NCI-H128 (cell line): ENCODE results near the gene GOLGA8T.
"Not testable (repeated sequence)": the region's sequence is repeated elsewhere in the genome, so short reads cannot be mapped to it uniquely, and the experiment has no call there.

Experiments used
- DNase-seq: peaks from one replicate; lab custom pipeline; 2025; ENCODE audit not compliant: unreplicated experiment; lab: John Stamatoyannopoulos, UW

The GOLGA8T gene, protein sequence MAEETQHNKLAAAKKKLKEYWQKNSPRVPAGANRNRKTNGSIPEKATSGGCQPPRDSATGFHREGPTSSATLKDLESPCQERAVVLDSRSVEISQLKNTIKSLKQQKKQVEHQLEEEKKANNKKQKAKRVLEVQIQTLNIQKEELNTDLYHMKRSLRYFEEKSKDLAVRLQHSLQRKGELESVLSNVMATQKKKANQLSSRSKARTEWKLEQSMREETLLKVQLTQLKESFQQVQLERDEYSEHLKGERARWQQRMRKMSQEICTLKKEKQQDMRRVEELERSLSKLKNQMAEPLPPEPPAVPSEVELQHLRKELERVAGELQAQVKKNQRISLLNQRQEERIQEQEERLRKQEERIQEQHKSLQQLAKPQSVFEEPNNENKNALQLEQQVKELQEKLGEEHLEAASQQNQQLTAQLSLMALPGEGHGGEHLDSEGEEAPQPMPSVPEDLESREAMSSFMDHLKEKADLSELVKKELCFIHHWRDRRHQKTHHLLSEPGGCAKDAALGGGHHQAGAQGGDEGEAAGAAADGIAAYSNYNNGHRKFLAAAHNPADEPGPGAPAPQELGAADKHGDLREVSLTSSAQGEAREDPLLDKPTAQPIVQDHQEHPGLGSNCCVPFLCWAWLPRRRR

DNA sequence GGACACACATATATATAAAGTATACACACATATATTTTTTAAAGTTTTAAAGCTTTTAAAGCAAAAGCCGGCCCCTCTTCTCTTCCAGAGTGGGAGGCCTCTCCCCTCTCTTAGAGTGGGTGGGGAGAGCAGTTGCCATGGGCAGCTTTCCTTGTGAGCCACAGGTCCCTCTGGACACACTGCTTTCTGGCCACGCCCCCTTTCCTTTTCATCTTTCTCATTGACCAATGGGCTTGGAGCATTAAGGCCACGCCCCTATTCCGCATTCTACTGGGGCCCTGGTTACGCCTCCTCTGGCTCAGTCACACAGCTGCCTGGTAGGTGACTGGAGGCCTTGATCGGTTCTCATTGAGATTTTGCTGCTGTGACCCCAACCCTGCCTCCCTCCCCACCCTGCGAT is at the start of gene GOLGA8T:
GOLGA8T (plus strand) TSS at position 301 of the 400 bp plus-strand sequence; CDS start at position 399, 98 bp downstream.
- DNase-seq, result not testable (repeated sequence)

DNA sequence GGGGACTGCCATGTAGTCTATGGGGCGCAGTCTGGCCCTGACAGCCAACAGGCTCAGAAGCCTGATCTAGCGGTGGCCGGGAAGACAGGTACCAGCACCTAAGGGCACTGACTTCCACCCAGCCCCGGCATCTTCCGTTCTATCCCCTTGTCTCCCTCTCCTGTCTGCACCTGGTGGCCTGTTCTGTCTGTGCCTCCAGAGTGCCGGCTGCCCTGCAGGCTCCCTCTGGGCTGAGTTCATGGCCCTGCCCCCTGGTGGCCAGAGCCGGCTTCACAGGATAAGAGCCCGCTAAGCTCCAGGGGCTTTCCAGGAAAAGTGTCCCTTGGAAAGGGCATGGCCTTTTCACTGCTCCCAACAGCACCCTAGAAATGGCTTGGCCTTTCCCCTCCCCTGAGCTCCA is 37.0 kb upstream of the GOLGA8T start:
- DNase-seq, result not testable (repeated sequence)

DNA sequence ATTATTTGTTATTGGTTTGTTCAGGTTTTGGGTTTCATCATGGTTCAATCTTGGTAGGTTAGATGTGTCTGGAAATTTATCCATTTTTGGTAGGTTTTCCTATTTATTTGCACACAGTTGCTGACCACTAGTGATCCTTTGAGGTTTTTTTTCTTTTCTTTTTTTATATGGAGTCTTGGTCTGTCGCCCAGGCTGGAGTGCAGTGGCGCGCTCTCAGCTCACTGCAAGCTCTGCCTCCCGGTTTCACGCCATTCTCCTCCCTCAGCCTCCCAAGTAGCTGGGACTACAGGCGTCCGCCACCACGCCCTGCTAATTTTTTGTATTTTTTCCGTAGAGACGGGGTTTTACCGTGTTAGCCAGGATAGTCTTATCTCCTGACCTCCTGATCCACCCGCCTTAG is 32.0 kb upstream of the GOLGA8T start:
- not testable (repeated sequence) for DNase-seq

DNA sequence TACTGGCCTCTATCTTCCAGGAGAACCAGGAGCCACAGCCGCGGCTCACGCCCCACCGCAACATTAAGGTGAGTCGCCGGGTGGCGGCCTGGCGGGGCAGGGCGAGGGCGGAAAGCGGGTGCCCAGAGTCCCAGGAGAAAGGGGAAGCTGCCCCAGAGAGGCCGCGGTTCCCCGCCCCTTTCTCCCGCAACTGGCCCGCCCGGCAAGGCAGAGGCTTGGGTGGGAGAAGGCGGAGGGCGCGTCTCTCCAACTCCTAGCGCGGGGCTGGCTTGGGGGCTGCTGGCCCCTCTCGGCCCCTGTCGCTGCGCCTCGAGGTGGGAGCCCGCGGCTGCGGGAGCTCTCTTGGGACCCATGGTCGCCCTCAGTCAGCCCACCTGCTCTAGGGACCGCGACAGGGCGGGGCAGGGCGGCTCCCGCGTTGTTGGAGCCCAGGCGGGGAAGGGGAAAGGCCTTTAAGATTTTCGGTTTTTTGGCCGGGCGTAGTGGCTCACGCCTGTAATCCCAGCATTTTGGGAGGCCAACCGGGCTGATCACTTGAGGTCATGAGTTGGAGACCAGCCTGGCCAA is 30.8 kb upstream of the GOLGA8T start:
- not testable (repeated sequence) for DNase-seq

DNA sequence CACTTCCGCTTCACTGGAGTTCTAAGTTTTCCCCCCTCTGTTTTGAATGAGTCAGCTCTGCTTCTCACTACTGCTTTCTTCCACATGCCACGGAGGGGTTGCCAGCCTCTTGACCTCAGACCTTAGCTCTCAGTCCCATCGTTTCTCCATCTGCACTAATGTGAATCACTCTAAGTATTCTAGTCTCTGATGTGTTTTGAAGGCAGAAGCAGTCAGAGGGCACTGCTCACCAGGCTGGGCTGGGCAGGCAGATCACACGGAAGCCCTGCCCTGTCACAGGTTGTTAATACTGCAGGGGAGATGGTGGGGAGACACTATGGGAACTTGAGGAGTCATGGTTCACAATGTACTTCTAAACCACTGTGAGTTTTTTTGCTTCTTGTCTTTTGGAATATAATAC is 24.3 kb upstream of the GOLGA8T start:
- not testable (repeated sequence) for DNase-seq

DNA sequence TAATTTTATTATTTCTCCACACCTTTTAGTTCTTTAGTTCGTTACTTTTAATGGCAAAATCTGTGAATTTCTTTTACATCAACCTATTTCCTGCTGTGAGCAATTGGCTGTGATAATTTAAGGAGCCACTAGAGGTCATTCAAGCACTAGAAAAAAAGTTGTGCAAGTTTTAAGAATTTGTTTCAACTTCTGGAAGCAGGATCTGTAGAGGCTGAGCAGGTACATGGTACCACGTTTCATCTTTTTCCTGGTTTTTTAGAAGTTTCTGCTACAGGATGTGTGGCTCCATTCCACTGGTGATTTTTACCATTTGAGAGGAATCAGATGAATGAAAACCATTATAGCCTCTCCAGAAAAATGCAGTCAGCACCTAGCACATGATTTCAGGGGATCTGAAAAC is 4.8 kb upstream of the GOLGA8T start:
- not testable (repeated sequence) for DNase-seq

DNA sequence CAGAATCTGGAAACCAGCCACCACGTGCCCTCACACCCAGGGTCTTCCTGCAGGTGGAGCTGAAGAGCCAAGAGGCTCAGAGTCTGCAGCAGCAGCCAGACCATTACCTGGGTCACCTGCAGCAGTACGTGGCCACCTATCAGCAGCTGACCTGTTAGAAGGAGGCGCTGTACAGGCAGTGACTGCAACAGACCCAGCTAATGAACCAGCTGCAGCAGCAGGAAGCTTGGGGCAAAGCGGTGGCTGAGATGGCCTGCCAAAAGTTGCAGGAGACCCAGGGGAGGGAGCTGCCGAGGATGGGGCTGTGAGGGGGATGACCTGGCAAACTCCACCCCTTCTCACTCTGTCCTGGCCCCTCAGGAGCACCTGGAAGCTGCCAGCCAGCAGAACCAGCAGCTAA is 8.4 kb downstream of the GOLGA8T start:
- not testable (repeated sequence) for DNase-seq

DNA sequence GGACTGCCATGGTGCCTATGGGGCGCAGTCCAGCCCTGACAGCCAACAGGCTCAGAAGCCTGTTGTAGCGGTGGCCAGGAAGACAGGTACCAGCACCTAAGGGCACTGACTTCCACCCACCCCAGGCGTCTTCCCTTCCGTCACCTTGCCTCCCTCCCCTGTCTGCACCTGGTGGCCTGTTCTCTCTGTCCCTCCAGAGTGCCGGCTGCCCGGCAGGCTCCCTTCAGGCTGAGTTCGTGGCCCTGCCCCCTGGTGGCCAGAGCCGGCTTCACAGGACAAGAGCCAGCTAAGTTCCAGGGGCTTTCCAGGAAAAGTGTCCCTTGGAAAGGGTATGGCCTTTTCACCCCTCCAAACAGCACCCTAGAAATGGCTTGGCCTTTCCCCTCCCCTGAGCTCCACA is 15.0 kb downstream of the GOLGA8T start:
- not testable (repeated sequence) for DNase-seq

DNA sequence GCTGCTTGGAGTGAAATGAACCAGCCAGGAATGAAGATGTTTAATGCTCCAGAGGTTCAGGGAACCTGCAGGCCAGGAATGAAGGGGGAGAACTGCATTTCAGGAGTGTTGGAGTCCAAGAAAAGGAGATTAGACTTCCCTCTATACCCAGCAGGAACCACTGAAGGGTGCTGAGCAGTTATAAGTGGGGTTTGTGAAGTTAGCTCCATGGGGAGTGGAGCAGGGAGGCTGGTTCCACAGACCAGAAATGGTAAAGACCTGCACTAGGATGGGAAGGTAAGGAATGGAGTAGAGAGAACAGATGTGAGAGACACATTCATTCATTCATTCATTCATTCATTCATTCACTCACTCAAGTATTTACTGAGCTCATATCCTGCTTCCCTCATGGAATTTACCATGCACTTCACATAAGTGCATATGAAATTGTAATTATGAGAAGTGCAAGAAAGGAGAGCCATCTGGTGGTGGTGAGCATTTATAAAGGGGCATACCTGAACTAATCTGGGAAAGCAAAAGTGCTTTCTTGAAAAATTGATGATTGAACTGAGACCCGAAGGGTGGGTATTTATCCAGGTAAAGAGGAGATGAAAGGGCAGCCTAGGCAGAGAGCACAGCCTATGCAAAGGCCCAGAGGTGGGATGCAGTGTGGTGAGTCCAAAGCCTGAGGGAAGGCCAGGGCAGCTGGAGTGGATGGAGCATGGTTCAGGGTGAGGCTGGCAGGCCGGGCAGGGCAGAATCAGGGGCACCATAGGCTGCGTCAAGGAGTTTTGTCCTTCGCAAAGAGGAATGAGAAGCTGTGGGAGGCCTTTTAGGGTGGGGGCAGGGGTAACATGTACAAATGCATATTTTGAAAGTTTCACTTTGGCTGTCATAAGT is 27.9 kb downstream of the GOLGA8T start:
- DNase-seq, result not testable (repeated sequence)

DNA sequence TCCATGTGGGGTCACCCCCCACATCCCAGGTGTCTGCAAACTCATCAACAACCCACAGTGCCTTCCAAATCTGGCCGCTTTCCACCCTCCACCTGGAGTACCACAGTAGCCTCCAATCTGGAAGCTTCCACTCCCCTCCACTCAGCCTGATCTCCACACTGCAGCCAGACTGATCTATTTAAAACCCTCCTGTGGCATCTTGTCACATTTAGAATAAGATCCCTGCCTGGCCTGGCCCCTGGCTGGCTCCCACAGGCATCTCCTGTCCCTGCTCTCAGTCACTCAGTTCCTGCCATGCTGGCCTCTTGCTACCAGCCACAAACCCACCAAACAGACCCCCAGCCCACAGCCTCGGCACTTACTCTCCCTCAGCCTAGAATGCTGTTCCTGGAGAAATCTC is 28.9 kb downstream of the GOLGA8T start:
- DNase-seq, result not testable (repeated sequence)

DNA sequence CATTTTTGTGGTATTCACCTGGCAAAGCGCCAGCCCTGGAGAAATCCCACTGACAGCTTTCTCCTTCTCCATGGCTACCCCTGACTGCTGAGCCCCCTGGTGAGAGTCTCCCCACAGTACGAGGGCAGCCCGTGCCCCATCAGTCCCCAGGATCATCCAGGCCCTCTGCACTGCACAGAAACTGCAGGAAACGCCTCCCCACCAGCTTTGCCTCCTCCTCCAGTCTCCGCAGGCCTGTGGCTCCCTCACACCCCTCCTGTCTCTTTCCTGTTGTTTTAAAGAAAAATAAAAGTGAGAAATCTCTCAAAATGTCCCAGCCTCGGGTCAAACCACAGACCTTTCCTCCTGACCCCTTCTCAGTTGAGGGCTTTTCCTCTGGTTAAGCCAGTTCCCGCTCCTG is 29.4 kb downstream of the GOLGA8T start:
- not testable (repeated sequence) for DNase-seq

DNA sequence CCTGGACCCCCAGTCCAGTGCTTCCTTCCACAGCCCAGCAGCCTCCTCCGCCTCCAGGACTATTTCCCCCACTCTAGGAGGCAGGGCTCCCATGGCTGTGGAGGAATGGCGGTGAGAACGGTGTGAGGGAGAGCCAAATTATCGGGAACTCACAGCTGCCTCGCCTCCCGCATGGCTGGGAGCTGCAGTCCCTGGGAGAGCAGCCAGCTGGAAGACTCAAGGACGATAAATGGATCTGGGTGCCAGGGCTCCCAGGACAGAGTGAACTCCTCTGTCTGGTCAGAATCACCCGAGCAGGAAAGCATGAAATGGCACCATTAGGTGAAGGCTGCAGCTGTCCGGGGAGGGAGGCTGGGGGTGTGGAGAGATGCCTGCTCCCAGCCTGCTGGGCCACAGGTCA is 32.6 kb downstream of the GOLGA8T start:
- not testable (repeated sequence) for DNase-seq

DNA sequence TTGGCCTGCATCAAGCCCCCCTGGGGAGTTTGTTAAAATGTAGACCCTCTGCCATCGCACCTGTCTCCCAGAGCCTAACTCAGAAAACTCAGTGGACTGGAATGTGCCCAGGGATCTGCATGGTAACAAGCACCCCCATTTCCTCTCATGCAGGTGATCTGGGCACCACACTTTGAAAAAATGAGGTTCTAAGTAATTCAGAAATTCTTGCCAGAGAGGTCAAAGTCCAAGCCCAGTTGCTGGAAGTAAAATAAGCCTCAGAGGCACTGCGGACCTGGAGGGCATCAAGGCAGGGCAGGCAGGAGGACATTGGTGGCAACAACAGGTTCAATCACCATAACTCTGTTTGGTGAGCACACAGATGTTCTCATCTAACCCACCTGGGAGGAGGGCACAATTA is 33.0 kb downstream of the GOLGA8T start:
- not testable (repeated sequence) for DNase-seq

DNA sequence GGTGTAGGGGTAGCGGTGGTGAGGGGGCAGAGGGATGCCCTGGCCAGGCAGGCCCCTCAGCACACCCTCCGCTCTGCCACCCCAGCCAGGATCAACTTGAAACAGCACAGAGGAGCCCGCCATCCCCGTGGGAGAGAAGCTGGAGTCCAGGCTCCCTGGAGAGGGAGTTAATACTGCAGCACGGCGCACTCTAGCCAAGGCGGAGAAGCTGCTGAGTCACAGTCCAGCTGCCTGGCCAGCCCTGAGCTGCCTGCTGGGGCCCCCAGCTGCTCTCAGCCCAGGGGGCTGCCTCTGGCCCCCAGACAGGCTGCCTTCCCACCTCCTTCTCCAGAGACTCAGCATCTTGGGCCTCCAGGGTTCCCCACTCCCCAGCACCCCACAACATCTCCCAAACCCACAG is 36.6 kb downstream of the GOLGA8T start:
- not testable (repeated sequence) for DNase-seq

DNA sequence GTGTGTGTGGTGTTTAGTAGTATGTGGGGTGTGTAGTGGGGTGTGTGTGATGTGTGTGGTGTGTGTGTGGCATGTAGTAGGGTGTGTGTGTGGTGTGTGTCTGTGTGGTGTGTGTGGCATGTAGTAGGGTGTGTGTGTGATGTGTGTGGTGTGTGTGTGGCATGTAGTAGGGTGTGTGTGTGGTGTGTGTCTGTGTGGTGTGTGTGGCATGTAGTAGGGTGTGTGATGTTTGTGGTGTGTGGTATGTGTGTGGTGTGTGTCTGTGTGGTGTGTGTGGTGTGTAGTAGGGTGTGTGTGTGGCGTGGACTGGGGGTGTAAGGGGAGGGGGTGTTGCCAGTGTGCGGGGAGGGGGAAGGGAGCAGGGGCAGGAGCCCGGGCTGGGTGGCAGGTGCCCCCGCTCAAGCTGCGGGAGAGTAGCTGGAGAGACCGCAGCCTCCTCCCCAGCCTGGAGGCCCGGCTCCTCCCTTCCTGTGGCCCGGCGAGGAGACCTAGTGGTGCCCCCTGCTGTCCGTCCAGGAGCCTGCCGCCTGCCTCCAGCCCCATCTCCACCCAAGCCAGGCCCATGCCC is 38.3 kb downstream of the GOLGA8T start:
- not testable (repeated sequence) for DNase-seq

DNA sequence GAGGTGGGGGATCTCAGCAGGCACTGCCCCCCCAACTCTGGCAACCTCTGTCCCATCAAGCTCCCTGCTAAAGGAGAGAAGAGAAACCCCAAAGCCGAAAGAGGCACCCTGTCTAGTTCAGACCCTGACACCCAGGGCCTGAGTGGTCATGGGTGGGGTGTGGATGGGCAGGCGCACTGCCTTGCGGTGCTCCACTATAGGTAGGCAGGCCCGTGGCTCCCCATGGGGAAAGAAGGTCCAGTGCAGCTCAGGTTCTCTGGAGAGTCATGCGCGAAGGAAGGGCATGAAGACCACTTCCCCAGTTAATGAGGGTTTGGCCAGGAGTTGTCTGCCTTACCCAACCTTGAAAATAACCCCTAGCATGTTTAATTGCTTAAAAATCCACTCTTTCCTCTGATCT is 40.4 kb downstream of the GOLGA8T start:
- not testable (repeated sequence) for DNase-seq

DNA sequence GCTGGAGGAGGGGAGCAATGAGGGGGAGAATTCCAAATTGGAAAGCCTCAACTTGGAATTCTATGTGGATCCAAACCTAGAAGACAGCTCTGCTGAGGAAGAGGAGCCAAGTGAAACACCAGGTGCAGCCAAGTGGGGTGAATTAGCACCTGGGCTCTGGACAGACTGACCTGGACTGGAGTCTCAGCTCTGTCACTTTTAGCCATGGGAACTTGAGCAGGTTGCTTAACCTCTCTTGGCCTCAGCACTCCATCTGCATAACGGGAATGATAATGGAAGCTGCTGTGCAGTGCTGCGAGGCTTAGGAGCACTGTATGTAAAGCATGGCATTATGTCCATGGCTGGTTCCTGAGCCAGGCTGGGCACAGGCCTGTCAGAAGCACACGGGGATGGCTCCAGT is 41.8 kb downstream of the GOLGA8T start:
- DNase-seq, result not testable (repeated sequence)

DNA sequence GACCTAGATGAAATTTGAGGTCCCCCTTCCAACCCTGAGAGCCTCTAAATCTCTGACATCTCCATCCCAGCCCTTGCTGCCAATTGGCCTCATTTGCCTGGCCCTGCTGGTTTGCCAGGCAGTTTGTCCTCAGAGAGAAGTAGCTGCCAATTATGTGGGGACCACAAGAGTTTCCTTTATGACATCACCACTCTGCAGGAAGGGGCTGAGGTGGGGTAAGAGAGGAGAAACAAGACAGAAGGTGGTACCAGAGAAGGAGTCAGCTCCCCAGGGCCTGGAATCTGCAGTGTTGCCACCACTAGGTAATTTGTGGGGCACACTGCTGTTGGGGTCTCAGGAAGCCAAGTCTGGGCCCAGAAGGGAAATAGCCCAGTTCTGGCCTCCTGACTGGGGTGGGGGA is 45.0 kb downstream of the GOLGA8T start:
- DNase-seq, result not testable (repeated sequence)

DNA sequence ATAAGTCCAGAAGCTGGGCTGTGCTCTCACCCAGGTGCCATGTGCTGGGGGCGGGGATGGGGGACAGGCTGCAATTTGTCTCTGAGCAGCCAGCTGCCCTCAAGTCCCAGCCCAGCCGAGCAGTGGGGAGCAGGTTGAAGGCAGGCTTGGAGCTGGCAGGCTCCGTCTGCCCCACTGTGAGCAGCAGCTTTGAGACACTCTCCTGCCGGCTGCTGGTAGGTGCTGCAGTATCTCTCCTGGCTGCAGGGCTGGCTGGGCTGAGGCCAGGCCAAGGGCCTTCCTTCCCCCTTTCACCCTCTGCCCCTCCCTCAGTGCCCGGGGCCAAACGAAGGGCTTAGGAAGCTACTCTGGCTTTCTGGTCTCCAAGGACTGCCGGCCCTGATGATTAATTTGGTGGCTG is 50.6 kb downstream of the GOLGA8T start:
- DNase-seq, result not testable (repeated sequence)

DNA sequence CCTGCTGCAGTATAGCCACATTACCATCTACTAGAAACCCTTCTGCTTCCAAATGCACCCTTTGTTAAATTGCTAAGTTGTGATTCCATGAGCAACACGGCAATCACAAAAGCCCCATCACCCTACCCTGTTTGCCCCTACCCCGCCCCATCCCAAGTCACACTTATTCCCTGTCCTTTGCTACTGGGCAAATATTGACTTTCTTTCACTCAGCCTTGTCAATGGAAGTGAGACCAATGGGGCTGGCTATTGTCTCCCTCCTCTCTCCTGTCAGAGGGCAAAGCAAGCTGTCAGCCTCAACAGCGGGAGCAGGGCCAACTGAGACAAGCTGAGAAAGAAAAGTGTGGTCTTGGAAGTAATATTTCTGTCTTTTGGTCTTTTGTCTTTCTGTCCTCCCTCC is 52.6 kb downstream of the GOLGA8T start:
- not testable (repeated sequence) for DNase-seq

DNA sequence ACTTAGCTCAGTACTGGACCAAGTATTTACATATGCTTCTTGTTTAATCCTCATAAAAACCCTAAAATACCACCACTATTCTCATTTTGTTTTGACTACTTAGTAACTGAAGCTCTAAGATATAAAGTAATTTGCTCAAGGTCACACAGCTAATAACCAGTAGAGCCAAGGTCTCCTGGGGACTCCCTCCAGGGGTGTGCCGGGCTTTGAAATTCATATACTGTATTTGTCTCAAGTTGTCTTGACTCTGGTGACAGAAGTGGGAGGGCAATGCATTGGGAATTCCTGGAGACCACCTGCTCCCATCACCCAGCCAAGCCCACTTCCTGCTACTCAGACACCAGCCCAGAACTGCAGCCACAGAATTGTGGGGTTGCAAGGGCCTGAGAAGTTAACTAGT is 54.9 kb downstream of the GOLGA8T start:
- not testable (repeated sequence) for DNase-seq
